Measurements from ENCODE around the gene GFOD2.

DNA sequence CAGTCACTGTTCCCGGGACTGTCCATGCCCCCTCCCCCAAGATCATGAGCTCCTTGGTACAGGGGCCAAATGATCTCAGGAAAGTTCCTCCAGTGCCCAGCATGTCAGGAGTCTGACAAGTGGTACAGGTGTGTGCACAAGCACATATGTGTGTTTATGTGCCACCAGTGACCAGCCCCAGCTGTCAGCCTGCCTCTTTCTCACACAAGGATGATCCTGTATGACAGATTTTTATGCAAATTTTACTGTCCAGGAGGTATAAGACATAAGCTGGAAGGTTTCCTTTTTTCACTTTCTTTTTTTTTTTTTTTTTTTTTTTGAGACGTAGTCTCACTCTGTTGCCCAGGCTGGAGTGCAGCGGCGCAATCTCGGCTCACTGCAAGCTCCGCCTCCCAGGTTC lies 31.4 kb upstream of the GFOD2 start:
- no peak for TF ChIP-seq GATA2 (IDR thresholded peaks at IDR 0.05; ENCODE audit: low read depth, low read length)
- TF ChIP-seq GATA3 (IDR thresholded peaks at IDR 0.05; ENCODE audit: low read depth, low read length): no peak
